Pancreas (tissue), 10 donors: ENCODE results near the gene MTAP. TPM values are rescaled to one million over a fixed set of nuclear protein-coding genes. Genes with fewer than 3 reads are reported as not detected.

Experiments used
- ATAC-seq, 4 donors: fragments of 200-7000 bp; cut with Tn5 transposase; one replicate each; pipeline versions ENCODE4 v1.8.0 to v1.9.1; 2020; ENCODE audit warnings: mild to moderate bottlenecking in 4 of 4, moderate library complexity in 4 of 4
- DNase-seq, 6 donors: peaks; one replicate each; pipeline ENCODE4 v3.0.0-alpha.2; 2020
- FAIRE-seq: peaks from 2 replicates; lab custom pipeline; 2012; peaks lifted over from hg19 to GRCh38; lab: Jason Lieb, UNC
- H3K27ac ChIP-seq, 4 donors: fragments of 200-600 bp; sonication (generic); 1 replicate in 3 of 4; 2 replicates in 1 of 4; pipeline versions ENCODE4 v1.5.0 to v1.8.0; 2020
- H3K27me3 ChIP-seq, 4 donors: fragments of 200-600 bp; one replicate each; pipeline ENCODE4 v1.8.0; 2021
- H3K36me3 ChIP-seq, 3 donors: fragments of 200-600 bp; sonication (generic) in 1 of 3; one replicate each; pipeline versions ENCODE4 v1.5.0 to v1.8.0; 2020 to 2021
- H3K4me1 ChIP-seq, 3 donors: fragments of 200-600 bp; one replicate each; pipeline ENCODE4 v1.8.0; 2021
- H3K4me3 ChIP-seq, 4 donors: fragments of 200-600 bp; sonication (generic) in 2 of 4; one replicate each; pipeline versions ENCODE4 v1.5.0 to v1.8.0; 2020 to 2021
- H3K9me3 ChIP-seq, 4 donors: fragments of 200-600 bp; one replicate each; pipeline ENCODE4 v1.8.0; 2021
- WGBS, 2 donors: extraction: QIAGEN DNeasy Blood & Tissue Kit; methylation state at CpG; one replicate each; pipeline ENCODE4 v1.1.7; 2013; 5-methylcytosine and 5-hydroxymethylcytosine counted together
- intact Hi-C, 3 donors: fragments of 100-400 bp; cut with DNase I; formaldehyde crosslinking; loops; one replicate each; pipeline versions ENCODE4 v1.11.1 to v1.14.2; 2022
- polyA plus RNA-seq, 2 donors: library from polyadenylated mRNA; stranded (reverse); fragments of 200-250 nt; gene quantifications; one replicate each; pipeline ENCODE4 v1.2.3, GENCODE V29; 2013
- total RNA-seq, 6 donors: library from RNA; stranded (reverse); fragmentation: NEBNext Ultra II Directional in 4 of 6; extraction: Animal tissue kit (Norgen Biotek cat#: 25700) in 4 of 6; gene quantifications; one replicate each; pipeline versions ENCODE4 v1.2.1 to v1.2.4, GENCODE V29; 2021 to 2023
- TF ChIP-seq, protein P1 (sequence below), 4 donors: fragments of 200-600 bp; sonication (generic) in 3 of 4; IDR thresholded peaks; one replicate each; pipeline versions ENCODE4 v1.5.0 to v1.8.0; 2021; ENCODE audit warnings: antibody characterized with exemption in 4 of 4
- donor health status: healthy with polysubstance abuse.
- donor health status: DM: no; HTN: no; CAD: no; lungs with moderate emphysema.
- donor health status: DM: no; HTN: no; CAD: no.
- donor health status: control.
- donor health status: control.
- donor health status: Bipolar disorder and iron deficiency.
- donor health status: DM: yes; HTN: yes; CAD: no.
- donor health status: DM: no; HTN: no; CAD: no.
- donor health status: DM: no; HTN: no; CAD: no.
- donor health status: DM: yes; HTN: yes; CAD: no.

MTAP gene
- total and polyA plus RNA-seq, 8 donors = 4.7 to 26.7 (median 16.7) TPM

DNA sequence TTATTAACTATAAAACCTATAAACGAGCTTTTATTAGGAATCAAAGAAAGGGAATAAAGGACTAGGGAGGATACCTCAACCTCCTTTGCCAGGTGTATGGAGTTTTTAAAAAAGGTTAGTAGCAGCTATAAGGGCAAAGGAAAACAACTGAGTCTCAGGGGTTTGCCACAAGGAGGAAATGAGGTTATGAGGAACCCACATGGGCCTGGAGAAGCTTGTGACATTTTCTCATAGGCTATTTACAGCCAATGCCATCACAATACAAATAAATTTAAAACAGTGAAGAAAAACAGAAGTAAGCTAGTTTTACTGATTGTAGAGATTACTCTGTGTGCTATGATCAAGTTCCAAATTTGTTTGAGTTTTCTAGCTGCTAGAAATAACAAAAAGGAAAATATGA lies 99.1 kb downstream of the MTAP start:
- Histone ChIP-seq H3K4me1 (no peaks in the 10 kb centered on the region), H3K27me3 (no peaks in the 10 kb centered on the region), H3K27ac (no peak overlapping the region), H3K36me3 (no peaks in the 10 kb centered on the region), H3K4me3 (no peak overlapping the region), H3K9me3 (no peaks in the 10 kb centered on the region)
- FAIRE-seq (no peak), ATAC-seq (no peak), DNase-seq (no peak)
- TF ChIP-seq, protein P1, sequence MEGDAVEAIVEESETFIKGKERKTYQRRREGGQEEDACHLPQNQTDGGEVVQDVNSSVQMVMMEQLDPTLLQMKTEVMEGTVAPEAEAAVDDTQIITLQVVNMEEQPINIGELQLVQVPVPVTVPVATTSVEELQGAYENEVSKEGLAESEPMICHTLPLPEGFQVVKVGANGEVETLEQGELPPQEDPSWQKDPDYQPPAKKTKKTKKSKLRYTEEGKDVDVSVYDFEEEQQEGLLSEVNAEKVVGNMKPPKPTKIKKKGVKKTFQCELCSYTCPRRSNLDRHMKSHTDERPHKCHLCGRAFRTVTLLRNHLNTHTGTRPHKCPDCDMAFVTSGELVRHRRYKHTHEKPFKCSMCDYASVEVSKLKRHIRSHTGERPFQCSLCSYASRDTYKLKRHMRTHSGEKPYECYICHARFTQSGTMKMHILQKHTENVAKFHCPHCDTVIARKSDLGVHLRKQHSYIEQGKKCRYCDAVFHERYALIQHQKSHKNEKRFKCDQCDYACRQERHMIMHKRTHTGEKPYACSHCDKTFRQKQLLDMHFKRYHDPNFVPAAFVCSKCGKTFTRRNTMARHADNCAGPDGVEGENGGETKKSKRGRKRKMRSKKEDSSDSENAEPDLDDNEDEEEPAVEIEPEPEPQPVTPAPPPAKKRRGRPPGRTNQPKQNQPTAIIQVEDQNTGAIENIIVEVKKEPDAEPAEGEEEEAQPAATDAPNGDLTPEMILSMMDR (IDR thresholded peaks at IDR 0.05) = no peak
- WGBS, 2 donors = 94% methylated on average over 1 of the region's 1 CpG
- intact Hi-C loops = no loop called here

DNA sequence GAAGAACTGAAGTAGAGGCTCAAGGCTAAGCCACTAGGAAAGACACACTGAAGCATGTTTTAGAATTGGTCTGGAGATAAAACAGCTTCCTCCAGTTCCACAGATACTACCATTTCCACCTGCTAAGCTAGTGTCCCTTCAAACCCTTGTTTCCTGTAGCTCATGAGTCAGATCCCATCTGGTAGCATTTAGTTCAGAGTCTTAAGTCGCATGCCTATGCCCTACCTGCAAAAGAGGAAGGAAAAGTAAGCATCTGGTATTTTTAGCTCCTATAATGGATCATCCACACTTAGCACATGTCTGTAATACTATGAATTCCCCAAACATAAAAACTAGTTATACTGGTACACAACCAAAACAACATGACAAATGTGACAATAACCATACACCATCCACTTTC lies 99.7 kb downstream of the MTAP start:
- ATAC-seq (no peak), FAIRE-seq (no peak)
- TF ChIP-seq, protein P1 (IDR thresholded peaks at IDR 0.05) = no peak

DNA sequence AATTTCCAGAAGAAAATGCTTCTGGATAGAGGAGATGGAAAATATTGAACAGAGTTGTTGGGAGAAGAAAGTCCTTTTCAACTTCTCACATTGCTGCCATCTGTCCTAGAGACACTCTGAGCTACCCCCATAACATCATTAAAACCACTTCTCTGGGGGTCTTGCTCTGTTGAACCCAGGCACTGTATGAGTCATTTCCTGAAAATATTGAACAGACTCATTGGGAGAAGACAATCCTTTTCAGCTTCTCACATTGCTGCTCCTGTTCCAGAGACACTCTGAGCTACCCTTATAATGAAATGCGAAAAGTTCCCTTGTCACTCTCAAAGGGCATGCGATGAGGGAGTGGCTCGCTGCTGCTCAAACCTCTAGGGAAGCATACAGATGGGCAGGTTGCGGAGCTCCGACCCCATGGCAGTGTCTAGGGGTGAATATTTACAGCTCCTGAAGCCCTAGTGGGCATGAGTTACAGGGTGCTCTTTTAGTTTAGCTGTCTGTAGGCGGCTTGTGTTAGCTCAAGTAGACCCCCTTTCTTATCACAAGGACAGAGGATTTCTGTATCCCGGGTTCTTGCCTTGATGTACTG lies 101.0 kb downstream of the MTAP start:
- no peaks in the 10 kb centered on the region for H3K4me1 ChIP-seq
- no peak overlapping the region for H3K27ac ChIP-seq
- 95 to 97% methylated on average over 7 of the region's 7 CpGs for WGBS, 2 donors
- H3K36me3 ChIP-seq = no peaks in the 10 kb centered on the region
- FAIRE-seq (no peak), ATAC-seq (no peak), DNase-seq (no peak)
- no peaks in the 10 kb centered on the region for H3K9me3 ChIP-seq
- no peaks in the 10 kb centered on the region for H3K27me3 ChIP-seq
- TF ChIP-seq, protein P1 (IDR thresholded peaks at IDR 0.05) = no peak
- no peak overlapping the region for H3K4me3 ChIP-seq
- intact Hi-C loops = no loop called here

More for the DNA sequence above, 99.7 kb downstream of the MTAP start:
- Histone ChIP-seq H3K4me3 (no peak overlapping the region), H3K36me3 (no peaks in the 10 kb centered on the region), H3K9me3 (no peaks in the 10 kb centered on the region), H3K4me1 (no peaks in the 10 kb centered on the region), H3K27me3 (no peaks in the 10 kb centered on the region), H3K27ac (no peak overlapping the region)
- 94 to 95% methylated on average over 1 of the region's 1 CpG for WGBS, 2 donors
- DNase-seq = no peak
- intact Hi-C loops = no loop called here

DNA sequence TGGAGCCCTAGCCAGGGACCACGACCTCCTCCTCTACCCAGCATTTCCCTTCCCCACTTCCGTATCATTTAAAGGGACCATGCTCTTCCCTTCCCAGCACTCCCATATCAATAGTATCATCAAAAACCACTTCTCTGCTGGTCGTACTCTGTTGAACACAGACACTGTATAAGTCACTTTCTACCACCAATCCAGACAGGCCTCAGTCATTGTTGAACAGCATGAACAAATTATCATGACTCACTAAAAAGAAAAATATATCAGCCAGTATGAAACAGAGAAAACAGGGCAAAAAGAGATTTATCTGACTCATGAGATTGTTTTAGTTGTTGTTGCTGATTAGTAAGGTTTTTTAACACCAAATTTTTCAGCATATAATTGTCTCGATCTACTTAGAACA lies 101.9 kb downstream of the MTAP start:
- Histone ChIP-seq H3K4me1 (no peaks in the 10 kb centered on the region), H3K4me3 (no peak overlapping the region), H3K27me3 (no peaks in the 10 kb centered on the region), H3K36me3 (no peaks in the 10 kb centered on the region), H3K9me3 (no peaks in the 10 kb centered on the region), H3K27ac (no peak overlapping the region)
- TF ChIP-seq, protein P1 (IDR thresholded peaks at IDR 0.05) = no peak
- intact Hi-C loops = no loop called here
- DNase-seq (no peak), ATAC-seq (no peak), FAIRE-seq (no peak)
- 90 to 92% methylated on average over 4 of the region's 4 CpGs for WGBS, 2 donors

DNA sequence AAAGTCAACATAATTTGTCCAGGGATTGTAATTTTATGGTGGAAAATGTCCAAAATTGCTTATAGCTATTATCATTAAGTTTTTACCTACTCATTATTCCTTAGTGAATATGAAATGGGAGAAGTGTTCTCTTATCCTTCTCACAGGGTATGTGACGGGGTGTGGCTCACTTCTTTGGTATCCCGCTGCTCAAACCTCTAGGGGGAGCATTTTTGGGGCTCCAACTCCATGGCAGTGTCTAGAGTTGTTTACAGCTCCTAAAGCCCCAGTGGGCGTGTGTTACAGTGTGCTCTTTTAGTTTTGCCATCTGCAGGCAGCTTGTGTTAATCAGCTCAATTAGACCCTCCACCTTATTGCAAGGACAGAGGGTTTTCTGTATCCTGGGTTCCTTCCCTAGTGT lies 102.3 kb downstream of the MTAP start:
- no peak for DNase-seq
- H3K36me3 ChIP-seq = no peaks in the 10 kb centered on the region
- H3K4me1 ChIP-seq = no peaks in the 10 kb centered on the region
- intact Hi-C loops = no loop called here
- ATAC-seq = no peak
- 89 to 90% methylated on average over 3 of the region's 3 CpGs for WGBS, 2 donors
- no peak overlapping the region for H3K4me3 ChIP-seq
- no peaks in the 10 kb centered on the region for H3K27me3 ChIP-seq
- FAIRE-seq = no peak
- TF ChIP-seq, protein P1 (IDR thresholded peaks at IDR 0.05) = no peak
- H3K27ac ChIP-seq = no peak overlapping the region
- H3K9me3 ChIP-seq = no peaks in the 10 kb centered on the region
